T-helper 2 cell (primary cell): ENCODE measurements around the gene EIF1.
A peak's percentile ranks its signal among the peaks of the same experiment; 100 is the strongest.

Experiments used
- DNase-seq, 5 experiments: peaks; one replicate each; pipeline versions ENCODE4 v3.0.0 to v3.0.0-alpha.2; 2012 to 2022

Gene EIF1

DNA sequence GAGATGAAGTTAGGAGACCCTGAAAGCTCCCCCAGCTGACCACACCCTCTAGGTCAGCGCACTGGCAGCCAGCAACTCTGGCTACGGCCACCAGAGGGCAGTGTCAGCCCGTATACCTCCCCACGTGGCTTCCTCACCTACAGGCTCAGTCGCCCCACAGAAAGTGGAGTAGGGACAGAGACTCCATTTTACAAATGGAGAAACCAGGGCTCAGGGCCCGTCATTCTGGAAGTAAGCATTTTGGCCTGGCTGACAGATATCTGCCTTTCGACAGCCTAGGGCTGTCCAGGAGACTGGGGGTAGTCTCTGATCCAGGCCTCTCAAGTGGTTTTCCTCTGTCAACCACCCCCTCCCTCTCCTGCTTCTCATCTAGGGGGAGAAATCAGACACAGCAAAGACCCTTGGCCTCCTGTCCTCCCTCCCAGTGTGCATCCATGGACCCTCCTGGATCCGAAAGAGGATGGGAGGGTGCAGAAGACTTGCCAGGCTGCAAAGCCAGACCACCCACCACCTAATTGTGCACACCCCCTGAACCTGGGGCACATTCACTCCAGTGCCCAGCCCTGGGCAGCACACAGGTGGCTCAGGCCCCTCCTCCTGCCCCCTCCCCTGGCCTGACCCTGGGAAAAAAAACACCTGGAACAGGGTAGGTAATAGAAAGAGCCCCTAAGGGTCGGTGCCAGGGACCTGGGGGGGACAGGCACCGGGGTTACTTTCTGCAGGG, 49.6 kb downstream of the EIF1 start:
- DNase-seq, result peak; percentile 49 to 77 (median 68)

DNA sequence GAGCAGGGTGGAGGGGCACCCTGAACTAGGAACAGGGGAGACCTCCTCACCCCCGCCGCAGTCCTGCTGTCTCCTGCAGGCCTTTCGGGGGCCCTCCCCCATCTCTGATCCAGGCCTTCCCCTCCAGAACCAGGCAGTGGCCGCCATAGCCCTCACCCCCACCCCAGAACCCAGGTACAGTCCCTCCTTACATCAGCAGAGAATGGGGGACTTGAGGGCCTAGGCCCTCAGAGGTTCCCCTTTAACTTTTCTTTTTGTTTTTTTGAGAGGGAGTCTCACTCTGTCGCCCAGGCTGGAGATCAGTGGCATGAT, 50.1 kb downstream of the EIF1 start:
- no peak for DNase-seq

DNA sequence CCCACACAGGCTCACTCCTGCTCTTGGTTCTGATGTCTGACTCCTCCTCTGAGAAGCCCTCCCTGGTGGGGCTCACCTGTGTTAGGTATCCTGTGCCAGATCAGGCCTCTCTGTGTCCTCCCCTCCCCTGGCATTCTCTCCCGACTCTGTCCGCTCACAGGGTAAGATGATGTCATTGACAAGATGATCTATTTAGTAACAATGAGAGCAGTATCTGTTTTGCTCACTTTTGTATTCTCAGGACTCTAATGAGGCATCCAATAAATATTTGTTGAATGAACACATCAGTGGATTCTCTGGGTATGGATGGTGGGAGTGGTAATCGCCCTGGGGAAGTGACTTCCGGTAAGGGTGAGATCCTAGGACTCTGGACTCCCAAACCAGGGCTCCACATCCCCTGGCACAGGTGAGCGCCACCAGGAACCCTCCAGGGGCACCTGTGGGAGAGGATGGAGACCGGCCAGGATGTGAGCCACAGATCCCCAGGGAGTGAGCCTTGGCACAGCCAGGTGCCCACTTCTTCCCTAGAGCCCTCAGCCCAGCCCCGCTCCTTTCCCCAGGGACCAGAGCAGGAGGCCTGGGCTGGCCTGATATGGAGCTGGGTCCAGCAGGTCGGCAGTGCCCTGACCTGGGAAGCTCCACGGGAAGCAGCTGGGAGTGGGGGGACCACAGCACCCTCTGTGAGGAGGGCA, 51.1 kb downstream of the EIF1 start:
- DNase-seq, result no peak

- no peak for DNase-seq
Observed at GRCh38 chr17:41740506-41740905, 51.8 kb downstream of the EIF1 start.

GRCh38 chr17:41741709-41742108, 53.0 kb downstream of the EIF1 start:
- DNase-seq, result no peak
